ENCODE data around the gene ENHO. TPM values are rescaled to one million over a fixed set of nuclear protein-coding genes. Genes with fewer than 3 reads are reported as not detected.

The ENHO gene
- total and polyA plus RNA-seq, 10 of the 15 experiments (the other 5 are each of a cell fraction or from before 2014, with no cell fraction given) = not detected

DNA sequence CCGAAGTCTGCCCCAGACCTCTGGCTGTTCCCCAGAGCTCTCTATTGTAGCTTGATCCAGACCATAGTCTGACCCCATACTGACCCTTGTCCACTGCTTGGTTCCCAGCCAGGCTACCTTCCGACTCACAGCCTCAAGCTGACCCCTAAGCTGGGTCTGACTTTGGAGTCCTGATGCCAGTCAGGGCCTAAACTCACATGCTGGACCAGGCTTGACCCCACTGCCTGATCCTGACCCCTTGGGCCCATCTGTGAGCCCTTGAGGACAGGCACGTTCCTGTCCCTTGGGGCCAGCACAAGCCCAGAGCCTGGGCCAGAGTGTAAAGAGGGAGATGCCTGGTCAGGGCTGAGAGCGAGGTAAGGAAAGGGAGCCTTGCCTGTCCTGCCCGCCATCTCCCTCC is 32.7 kb upstream of the ENHO start (continued):
- TF ChIP-seq YY1 (IDR thresholded peaks at IDR 0.05; ENCODE audit: low read depth, low read length) (no peak), SREBF2 (IDR thresholded peaks at IDR 0.05; ENCODE audit: low read length) (no peak)

DNA sequence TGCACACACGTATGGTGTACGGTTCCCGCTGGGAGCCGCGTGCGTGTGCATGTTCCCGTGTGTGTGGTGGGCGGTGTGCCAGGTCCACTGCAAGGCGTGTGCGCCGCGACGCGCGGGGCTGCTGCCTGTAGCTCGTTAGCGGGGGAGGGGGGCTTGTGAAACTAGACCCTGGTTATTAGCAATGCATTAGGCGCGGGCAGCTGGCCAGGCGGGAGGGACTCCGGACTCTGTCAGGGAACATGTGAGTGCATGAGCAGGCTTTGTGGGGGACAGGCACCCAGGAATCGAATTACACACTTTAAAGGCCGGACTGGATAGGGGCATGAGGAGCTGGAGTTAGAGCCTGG is 32.2 kb upstream of the ENHO start:
- 72% methylated on average over 23 of the region's 23 CpGs for WGBS (ENCODE audit: insufficient coverage, insufficient replicate concordance, low lambda C conversion rate, missing lambda C conversion rate)
- Histone ChIP-seq H3K9me3 (replicated peaks; ENCODE audit: control insufficient read depth, insufficient read depth, low read length) (no peaks in the 10 kb centered on the region), H3K9ac (ENCODE audit: control insufficient read depth, insufficient read depth, low read length) (no peak overlapping the region), H2AFZ (ENCODE audit: control insufficient read depth, low read depth, low read length) (no peak overlapping the region), H3K4me2 (ENCODE audit: control insufficient read depth, insufficient read depth) (no peak overlapping the region), H3K79me2 (ENCODE audit: control insufficient read depth, insufficient read depth, low read length) (no peaks in the 10 kb centered on the region), H3K36me3 (ENCODE audit: control insufficient read depth in 2 of 2, insufficient read depth in 2 of 2, low read length in 1 of 2) (no peaks in the 10 kb centered on the region), H3K27ac (ENCODE audit: control insufficient read depth, insufficient read depth) (no peak overlapping the region), H3K4me1 (ENCODE audit: control insufficient read depth, insufficient read depth, low read length) (no peaks in the 10 kb centered on the region), H3K4me3 (no peak overlapping the region), H3K27me3 (replicated peaks in 1 of 2; ENCODE audit: control insufficient read depth in 2 of 2, insufficient read depth in 2 of 2, low read length in 1 of 2) (peaks cover 0 to 2% of the 10 kb centered on the region in 2 experiments; a peak in 3 of 4 replicates), H4K20me1 (ENCODE audit: control insufficient read depth, insufficient read depth) (peaks cover 3% of the 10 kb centered on the region)
- ChIA-PET SMC1A (ENCODE audit: uncharacterized antibody, unreplicated experiment) (no interaction called here), CTCF (no interaction called here), RAD21 (ENCODE audit: unreplicated experiment) (no interaction called here), POLR2A (no interaction called here)
- intact Hi-C loops (cut with micrococcal nuclease; ENCODE audit: unreplicated experiment) = no loop called here
- FAIRE-seq (no peak), ATAC-seq (no peak), DNase-seq (ENCODE audit: low read depth, low spot score) (no peak)
- in situ Hi-C loops (cut with MboI) = no loop called here
- TF ChIP-seq BMI1 (IDR thresholded peaks at IDR 0.05; ENCODE audit: borderline replicate concordance) (no peak), POLR2AphosphoS2 (IDR thresholded peaks at IDR 0.05; ENCODE audit: low read depth, low read length) (no peak), POLR2AphosphoS5 (IDR thresholded peaks at IDR 0.05; ENCODE audit: low read length) (no peak), CEBPB (IDR thresholded peaks at IDR 0.05; ENCODE audit: borderline replicate concordance in 1 of 2, low read depth in 2 of 2, low read length in 2 of 2) (no peak), RB1 (IDR thresholded peaks at IDR 0.05; ENCODE audit: borderline replicate concordance) (no peak), SP1 (IDR thresholded peaks at IDR 0.05; ENCODE audit: low read depth, low read length) (no peak), TBL1XR1 (IDR thresholded peaks at IDR 0.05; ENCODE audit: low read depth, low read length) (no peak), NR2C2 (IDR thresholded peaks at IDR 0.05; ENCODE audit: borderline replicate concordance, control insufficient read depth, insufficient read length, low read depth) (no peak), STAT1 (conservative IDR thresholded peaks at IDR 0.05) (no peak), MTA2 (IDR thresholded peaks at IDR 0.05; ENCODE audit: low read depth) (no peak)
- TF ChIP-seq, protein P1, sequence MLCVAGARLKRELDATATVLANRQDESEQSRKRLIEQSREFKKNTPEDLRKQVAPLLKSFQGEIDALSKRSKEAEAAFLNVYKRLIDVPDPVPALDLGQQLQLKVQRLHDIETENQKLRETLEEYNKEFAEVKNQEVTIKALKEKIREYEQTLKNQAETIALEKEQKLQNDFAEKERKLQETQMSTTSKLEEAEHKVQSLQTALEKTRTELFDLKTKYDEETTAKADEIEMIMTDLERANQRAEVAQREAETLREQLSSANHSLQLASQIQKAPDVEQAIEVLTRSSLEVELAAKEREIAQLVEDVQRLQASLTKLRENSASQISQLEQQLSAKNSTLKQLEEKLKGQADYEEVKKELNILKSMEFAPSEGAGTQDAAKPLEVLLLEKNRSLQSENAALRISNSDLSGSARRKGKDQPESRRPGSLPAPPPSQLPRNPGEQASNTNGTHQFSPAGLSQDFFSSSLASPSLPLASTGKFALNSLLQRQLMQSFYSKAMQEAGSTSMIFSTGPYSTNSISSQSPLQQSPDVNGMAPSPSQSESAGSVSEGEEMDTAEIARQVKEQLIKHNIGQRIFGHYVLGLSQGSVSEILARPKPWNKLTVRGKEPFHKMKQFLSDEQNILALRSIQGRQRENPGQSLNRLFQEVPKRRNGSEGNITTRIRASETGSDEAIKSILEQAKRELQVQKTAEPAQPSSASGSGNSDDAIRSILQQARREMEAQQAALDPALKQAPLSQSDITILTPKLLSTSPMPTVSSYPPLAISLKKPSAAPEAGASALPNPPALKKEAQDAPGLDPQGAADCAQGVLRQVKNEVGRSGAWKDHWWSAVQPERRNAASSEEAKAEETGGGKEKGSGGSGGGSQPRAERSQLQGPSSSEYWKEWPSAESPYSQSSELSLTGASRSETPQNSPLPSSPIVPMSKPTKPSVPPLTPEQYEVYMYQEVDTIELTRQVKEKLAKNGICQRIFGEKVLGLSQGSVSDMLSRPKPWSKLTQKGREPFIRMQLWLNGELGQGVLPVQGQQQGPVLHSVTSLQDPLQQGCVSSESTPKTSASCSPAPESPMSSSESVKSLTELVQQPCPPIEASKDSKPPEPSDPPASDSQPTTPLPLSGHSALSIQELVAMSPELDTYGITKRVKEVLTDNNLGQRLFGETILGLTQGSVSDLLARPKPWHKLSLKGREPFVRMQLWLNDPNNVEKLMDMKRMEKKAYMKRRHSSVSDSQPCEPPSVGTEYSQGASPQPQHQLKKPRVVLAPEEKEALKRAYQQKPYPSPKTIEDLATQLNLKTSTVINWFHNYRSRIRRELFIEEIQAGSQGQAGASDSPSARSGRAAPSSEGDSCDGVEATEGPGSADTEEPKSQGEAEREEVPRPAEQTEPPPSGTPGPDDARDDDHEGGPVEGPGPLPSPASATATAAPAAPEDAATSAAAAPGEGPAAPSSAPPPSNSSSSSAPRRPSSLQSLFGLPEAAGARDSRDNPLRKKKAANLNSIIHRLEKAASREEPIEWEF (IDR thresholded peaks at IDR 0.05; ENCODE audit: insufficient replicate concordance, low read depth, low read length) = no peak
- TF ChIP-seq, protein P2, sequence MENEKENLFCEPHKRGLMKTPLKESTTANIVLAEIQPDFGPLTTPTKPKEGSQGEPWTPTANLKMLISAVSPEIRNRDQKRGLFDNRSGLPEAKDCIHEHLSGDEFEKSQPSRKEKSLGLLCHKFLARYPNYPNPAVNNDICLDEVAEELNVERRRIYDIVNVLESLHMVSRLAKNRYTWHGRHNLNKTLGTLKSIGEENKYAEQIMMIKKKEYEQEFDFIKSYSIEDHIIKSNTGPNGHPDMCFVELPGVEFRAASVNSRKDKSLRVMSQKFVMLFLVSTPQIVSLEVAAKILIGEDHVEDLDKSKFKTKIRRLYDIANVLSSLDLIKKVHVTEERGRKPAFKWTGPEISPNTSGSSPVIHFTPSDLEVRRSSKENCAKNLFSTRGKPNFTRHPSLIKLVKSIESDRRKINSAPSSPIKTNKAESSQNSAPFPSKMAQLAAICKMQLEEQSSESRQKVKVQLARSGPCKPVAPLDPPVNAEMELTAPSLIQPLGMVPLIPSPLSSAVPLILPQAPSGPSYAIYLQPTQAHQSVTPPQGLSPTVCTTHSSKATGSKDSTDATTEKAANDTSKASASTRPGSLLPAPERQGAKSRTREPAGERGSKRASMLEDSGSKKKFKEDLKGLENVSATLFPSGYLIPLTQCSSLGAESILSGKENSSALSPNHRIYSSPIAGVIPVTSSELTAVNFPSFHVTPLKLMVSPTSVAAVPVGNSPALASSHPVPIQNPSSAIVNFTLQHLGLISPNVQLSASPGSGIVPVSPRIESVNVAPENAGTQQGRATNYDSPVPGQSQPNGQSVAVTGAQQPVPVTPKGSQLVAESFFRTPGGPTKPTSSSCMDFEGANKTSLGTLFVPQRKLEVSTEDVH (IDR thresholded peaks at IDR 0.05; ENCODE audit: low read depth, partially characterized antibody) = no peak
- BruUV-seq (replicated peaks) = no TSS peak

Measured in GM12878 (cell line).